Activated naive CD4-positive, alpha-beta T cell treated with anti-CD3 and anti-CD28 coated beads for 36 hours (primary cell): Measurements from ENCODE around the gene NHLRC2. TPM values are rescaled to one million over a fixed set of nuclear protein-coding genes. Genes with fewer than 3 reads are reported as not detected.
"Not testable (repeated sequence)": the region's sequence is repeated elsewhere in the genome, so short reads cannot be mapped to it uniquely, and the experiment has no call there.

Experiments
- CTCF ChIA-PET: fragments of 350-600 bp; sonication (Branson Sonifier 250); formaldehyde crosslinking; loops from one replicate; lab custom pipeline; 2021; ENCODE audit warnings: antibody characterized with exemption; lab: Charles Lee
- DNase-seq: peaks from one replicate; pipeline ENCODE4 v3.0.0-alpha.2; 2020
- H3K27ac Mint-ChIP-seq: one replicate; pipeline ENCODE4 v1.8.0; 2021; ENCODE audit warnings: mild to moderate bottlenecking, mixed read lengths
- H3K27me3 Mint-ChIP-seq: one replicate; pipeline ENCODE4 v1.8.0; 2021; ENCODE audit warnings: low read depth, mixed read lengths
- H3K36me3 Mint-ChIP-seq: one replicate; pipeline ENCODE4 v1.8.0; 2021; ENCODE audit warnings: low read depth, mixed read lengths
- H3K4me1 Mint-ChIP-seq: one replicate; pipeline ENCODE4 v1.8.0; 2021; ENCODE audit warnings: low read depth, mixed read lengths
- H3K4me3 Mint-ChIP-seq: one replicate; pipeline ENCODE4 v1.8.0; 2021; ENCODE audit warnings: mild to moderate bottlenecking, moderate library complexity, mixed read lengths
- H3K9me3 Mint-ChIP-seq: one replicate; pipeline ENCODE4 v1.8.0; 2021; ENCODE audit warnings: mixed read lengths
- intact Hi-C: fragments of 100-400 bp; cut with micrococcal nuclease; formaldehyde crosslinking; loops from one replicate; pipeline ENCODE4 v1.15.1; 2023
- total RNA-seq, 2 experiments: library from RNA; stranded (reverse); gene quantifications; one replicate each; pipeline ENCODE4 v1.2.3, GENCODE V29; 2021

NHLRC2 gene
- total RNA-seq, 2 experiments from 2014 or later, result 12.6 to 13.9 TPM

DNA sequence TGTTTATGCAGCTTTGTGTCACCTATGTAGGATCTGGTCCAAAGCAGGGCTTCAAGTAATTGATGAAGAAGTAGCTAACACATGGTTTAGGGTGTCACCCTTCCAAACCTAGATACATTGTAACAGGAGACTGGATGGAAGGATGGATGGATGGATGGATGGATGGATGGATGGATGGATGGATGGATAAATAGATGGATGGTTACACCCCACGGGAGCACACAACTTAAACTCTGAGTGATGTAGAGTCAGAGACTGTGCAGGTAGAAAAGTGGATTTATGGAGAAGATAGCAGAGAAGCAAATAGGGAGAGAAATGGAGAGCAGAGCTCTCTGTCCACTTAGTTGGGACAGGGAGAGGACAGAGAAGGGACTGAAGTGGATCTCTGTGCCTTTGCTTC lies 78.4 kb downstream of the NHLRC2 start:
- Mint-ChIP-seq H3K9me3 (no peaks in the 10 kb centered on the region), H3K4me1 (no peaks in the 10 kb centered on the region), H3K27ac (no peak overlapping the region), H3K4me3 (no peak overlapping the region), H3K27me3 (peaks cover 5% of the 10 kb centered on the region), H3K36me3 (no peaks in the 10 kb centered on the region)
- DNase-seq, result no peak
- intact Hi-C loops, result no loop called here
- CTCF ChIA-PET, result no interaction called here

DNA sequence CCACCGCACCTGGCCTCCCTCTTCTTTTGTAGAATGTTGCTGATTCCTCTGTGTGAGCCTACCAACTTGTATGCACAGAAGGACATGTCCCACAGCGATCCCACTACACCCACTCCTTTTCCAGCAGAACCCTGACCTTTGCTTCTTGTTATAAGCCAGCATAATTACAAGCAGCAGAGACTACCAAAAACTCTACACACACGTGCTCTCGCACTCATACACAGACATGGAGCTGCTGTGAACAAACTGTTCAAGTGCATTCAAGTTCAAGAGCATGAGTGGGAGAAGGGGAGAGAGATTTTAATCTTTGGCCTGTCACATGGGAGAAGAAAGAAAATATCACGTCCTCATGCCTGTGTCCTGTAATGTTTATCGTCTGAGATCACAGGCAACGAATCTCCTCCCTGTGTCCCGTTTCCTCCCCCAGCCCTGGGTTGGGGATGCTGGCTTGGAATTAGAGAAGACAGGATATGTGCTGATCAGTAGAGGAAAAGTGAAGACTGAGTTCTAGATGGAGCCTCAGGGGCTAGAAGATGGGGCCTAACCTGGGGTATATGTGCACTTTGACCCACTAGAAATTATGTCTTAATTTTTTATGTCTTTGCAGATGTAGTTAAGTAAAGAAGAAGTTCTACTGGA lies 79.6 kb downstream of the NHLRC2 start:
- Mint-ChIP-seq H3K9me3 (no peaks in the 10 kb centered on the region), H3K27me3 (peaks cover 5% of the 10 kb centered on the region), H3K4me3 (no peak overlapping the region), H3K27ac (no peak overlapping the region), H3K36me3 (no peaks in the 10 kb centered on the region), H3K4me1 (no peaks in the 10 kb centered on the region)
- intact Hi-C loops, result no loop called here
- CTCF ChIA-PET, result no interaction called here
- DNase-seq, result no peak

DNA sequence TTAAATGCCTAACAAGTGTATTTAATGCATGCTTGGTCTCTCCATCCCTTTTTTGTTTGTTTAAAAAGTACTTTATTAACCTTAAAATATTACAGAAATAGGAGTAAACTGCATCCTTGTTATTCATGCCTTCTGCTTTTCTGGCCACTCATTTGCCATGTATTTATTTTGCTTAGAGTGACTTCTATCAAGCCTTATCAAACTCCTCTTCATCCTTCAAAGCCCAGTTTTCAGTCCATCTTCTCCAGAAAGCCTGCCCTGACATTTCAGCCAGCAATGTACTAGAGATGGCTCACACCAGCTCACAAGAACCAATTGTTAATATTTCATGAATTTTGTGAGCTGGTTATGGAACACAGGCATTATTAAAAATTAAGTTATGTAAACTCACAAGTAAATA lies 82.8 kb downstream of the NHLRC2 start:
- no peaks in the 10 kb centered on the region for H3K36me3 Mint-ChIP-seq
- H3K9me3 Mint-ChIP-seq, result no peaks in the 10 kb centered on the region
- H3K27ac Mint-ChIP-seq, result no peak overlapping the region
- no peak for DNase-seq
- intact Hi-C loops, result no loop called here
- H3K4me3 Mint-ChIP-seq, result no peak overlapping the region
- CTCF ChIA-PET, result no interaction called here
- no peaks in the 10 kb centered on the region for H3K4me1 Mint-ChIP-seq
- no peaks in the 10 kb centered on the region for H3K27me3 Mint-ChIP-seq

DNA sequence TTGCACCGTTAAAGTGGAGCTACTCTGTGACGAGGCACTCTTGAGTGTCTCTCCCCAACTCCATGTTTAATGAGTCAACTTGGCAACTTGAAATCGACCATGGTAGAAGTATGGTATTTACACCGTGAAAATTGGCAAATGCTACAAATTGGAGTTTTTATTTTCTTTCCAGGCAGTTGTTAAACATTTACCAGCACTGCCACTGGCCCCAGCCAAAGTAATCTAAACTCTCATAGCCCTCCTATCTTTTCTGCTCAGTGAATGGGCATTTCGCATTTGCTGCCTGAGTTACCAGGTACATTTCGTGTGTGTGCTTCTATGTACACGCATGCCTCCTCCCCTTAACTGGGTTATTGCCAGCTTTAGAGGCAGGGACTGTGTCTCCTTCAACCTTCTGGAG lies 83.3 kb downstream of the NHLRC2 start:
- no peaks in the 10 kb centered on the region for H3K9me3 Mint-ChIP-seq
- no peaks in the 10 kb centered on the region for H3K36me3 Mint-ChIP-seq
- no peak overlapping the region for H3K4me3 Mint-ChIP-seq
- DNase-seq, result no peak
- H3K27me3 Mint-ChIP-seq, result no peaks in the 10 kb centered on the region
- intact Hi-C loops, result no loop called here
- CTCF ChIA-PET, result no interaction called here
- H3K4me1 Mint-ChIP-seq, result no peaks in the 10 kb centered on the region
- H3K27ac Mint-ChIP-seq, result no peak overlapping the region

DNA sequence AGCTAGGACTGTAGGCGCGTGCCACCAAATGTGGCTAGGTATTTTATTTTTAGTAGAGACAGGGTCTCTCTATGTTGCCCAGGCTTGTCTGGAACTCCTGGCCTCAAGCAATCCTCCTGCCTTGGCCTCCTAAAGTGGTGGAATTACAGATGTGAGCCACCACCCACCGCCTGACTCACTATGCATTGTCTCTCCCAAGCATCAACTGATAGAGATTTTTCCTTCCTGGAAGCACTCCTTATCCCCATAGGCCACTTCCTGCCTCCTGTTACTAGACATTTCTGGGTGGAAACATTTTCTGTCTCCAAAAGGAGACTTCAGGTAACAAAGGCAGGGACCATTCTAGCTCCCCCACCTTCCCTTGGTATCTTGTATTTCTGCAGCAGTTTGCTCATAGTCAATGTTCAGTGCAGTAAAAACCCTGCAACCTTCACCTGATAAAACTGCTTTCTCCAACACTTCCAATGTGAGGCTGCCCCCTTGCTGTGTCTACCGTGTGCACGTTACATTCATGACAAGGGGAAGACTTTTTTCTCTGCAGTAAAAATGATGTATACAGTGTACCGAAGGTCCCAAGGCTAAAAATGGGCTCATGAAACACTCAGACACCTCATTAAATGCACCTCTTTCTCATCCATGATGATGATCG lies 84.9 kb downstream of the NHLRC2 start:
- Mint-ChIP-seq H3K4me1 (no peaks in the 10 kb centered on the region), H3K36me3 (no peaks in the 10 kb centered on the region), H3K4me3 (no peak overlapping the region), H3K27me3 (no peaks in the 10 kb centered on the region), H3K27ac (no peak overlapping the region), H3K9me3 (no peaks in the 10 kb centered on the region)
- CTCF ChIA-PET, result interaction anchor here (0.7 kb wide), 1 partner anchor 215 kb away, joined by 3 read pairs; no protein-coding TSS in a partner anchor
- DNase-seq, result no peak
- intact Hi-C loops, result no loop called here

DNA sequence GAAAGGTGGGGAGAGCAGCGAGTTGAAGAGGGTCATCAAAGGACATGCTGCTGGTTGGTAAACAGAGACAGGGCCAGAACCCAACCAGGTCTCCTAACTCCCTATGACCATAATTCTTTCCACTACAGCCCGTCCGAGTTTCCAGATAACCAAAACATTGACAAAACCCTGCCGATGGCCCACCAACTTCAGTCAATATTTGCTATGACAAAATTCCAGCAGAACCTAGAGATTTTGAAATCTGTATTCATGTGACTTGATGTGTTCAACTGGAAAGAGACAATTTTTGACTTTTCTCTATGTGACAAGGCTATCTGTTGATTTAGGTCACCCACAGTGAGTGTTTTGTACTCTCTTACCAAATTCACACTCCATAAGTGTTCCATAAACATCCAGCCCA lies 86.7 kb downstream of the NHLRC2 start:
- Mint-ChIP-seq H3K9me3 (no peaks in the 10 kb centered on the region), H3K4me1 (no peaks in the 10 kb centered on the region), H3K27me3 (no peaks in the 10 kb centered on the region), H3K36me3 (no peaks in the 10 kb centered on the region), H3K4me3 (no peak overlapping the region), H3K27ac (no peak overlapping the region)
- intact Hi-C loops, result no loop called here
- CTCF ChIA-PET, result interaction anchor here (0.7 kb wide), 1 partner anchor 549 kb away, joined by 3 read pairs; no protein-coding TSS in a partner anchor
- no peak for DNase-seq

DNA sequence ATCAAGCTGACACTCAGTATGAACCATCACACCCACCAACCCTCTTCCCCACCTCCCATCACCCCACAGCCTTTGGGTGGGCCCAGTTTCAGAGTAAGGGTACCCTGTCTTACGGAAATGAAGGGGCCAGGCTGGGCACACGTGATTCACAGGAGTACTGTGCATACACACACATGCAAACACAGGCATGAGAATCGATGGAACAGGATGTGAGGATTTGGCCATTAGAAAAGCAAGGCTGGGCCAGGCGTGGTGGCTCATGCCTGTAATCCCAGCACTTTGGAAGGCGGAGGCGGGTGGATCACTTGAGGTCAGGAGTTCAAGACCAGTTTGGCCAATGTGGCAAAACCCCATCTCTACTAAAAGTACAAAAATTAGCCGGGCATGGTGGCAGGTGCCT lies 88.7 kb downstream of the NHLRC2 start:
- H3K4me1 Mint-ChIP-seq, H3K27me3 Mint-ChIP-seq, H3K27ac Mint-ChIP-seq, intact Hi-C loops, CTCF ChIA-PET, H3K4me3 Mint-ChIP-seq, DNase-seq, H3K36me3 Mint-ChIP-seq, H3K9me3 Mint-ChIP-seq: not testable (repeated sequence)

DNA sequence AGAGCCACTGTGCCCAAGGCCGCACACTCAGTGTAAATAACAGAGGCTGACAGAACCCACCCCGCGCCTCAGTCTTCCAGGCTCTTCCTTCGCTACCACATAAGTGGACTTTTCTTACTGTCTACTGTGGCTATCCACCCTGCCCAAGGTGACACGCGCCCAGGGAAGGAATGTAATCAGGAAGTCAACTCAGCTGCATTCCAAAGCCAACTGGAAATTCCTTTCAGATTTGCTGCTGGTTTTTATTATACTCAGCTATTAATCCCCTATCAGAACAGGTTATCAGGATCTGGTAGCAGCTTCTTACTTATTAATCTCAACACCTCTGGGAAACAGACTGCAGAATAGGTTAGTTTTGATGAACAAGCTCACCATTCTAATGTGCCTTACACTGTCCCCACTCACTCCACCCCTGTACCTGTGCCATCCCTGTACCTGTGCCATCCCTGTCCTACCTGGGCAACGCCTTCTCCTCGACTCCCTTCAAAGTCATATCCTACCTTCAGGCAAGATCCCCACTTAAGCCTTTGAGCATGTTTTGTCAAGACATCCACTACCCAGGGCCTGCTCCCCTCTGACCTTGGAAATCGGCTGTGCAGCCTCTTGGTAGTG lies 90.7 kb downstream of the NHLRC2 start:
- H3K9me3 Mint-ChIP-seq, result no peaks in the 10 kb centered on the region
- no peak overlapping the region for H3K4me3 Mint-ChIP-seq
- no peak for DNase-seq
- no peaks in the 10 kb centered on the region for H3K27me3 Mint-ChIP-seq
- H3K27ac Mint-ChIP-seq, result no peak overlapping the region
- no peaks in the 10 kb centered on the region for H3K36me3 Mint-ChIP-seq
- CTCF ChIA-PET, result interaction anchor here (1.2 kb wide), 1 partner anchor 146 kb away, joined by 3 read pairs; no protein-coding TSS in a partner anchor
- intact Hi-C loops, result no loop called here
- H3K4me1 Mint-ChIP-seq, result no peaks in the 10 kb centered on the region

DNA sequence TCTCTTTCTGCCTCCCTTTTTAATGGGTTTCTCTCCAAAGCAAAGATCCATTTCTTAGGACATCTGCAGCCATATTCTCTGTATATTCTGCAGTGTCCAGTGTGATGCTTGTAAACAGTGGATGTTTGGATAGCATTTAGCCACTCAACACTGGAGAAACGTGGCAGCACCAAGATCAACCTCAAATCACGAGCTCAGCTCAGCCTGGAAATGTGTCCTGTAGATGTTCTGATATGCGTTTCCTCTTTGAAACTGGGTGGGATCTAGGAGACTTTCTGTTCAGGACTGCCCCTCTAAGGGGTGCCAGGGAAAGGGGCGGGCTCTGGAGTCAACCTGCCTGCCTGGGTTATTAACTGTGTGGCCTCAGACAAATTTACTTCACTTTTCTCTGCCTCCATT lies 91.2 kb downstream of the NHLRC2 start:
- intact Hi-C loops, result no loop called here
- Mint-ChIP-seq H3K4me1 (no peaks in the 10 kb centered on the region), H3K27ac (no peak overlapping the region), H3K36me3 (no peaks in the 10 kb centered on the region), H3K4me3 (no peak overlapping the region), H3K27me3 (no peaks in the 10 kb centered on the region), H3K9me3 (no peaks in the 10 kb centered on the region)
- CTCF ChIA-PET, result no interaction called here
- no peak for DNase-seq

DNA sequence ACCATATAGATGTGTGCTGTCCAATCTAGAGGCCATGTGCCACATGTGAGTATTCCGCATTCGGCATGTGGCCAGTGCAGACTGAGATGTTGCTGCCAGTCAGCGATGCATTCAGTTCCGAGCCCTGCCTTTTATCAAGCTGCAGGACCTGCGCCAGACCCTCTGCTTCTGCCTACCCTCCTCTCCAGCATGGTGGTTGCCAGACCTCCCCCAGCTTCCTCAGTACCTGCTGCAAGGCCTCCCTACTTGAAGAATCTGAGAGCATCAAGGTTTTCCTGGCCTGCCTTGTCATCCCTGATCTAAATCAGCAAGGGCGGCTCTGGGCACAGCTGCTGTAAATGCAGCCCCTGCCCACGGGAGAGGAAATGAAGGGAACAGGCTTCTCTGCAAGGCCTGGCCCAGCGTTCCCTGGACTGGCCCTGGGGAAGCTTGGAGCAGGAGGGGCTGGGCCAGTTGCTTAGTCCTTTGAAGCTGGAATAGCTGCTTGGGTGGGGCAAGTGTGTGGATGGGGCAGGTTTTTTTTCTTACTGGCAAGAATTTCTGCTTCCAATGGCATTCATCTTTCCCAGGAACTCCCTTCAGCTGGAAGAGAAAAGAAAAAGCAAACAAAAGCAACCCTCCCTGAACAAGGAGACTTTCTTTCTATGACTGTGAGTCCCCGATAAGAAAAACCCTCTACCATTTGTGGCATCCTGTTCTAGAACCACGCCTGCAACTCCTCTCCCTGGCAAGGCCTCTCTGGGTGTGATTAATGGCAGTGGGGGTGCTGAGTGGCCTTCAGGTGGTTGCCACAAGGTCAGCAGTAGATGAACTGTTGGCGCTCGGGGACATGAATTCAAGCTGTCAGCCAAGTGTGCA lies 93.0 kb downstream of the NHLRC2 start:
- CTCF ChIA-PET, result no interaction called here
- Mint-ChIP-seq H3K27me3 (no peaks in the 10 kb centered on the region), H3K9me3 (no peaks in the 10 kb centered on the region), H3K4me1 (no peaks in the 10 kb centered on the region), H3K36me3 (no peaks in the 10 kb centered on the region), H3K4me3 (no peak overlapping the region), H3K27ac (no peak overlapping the region)
- intact Hi-C loops, result no loop called here
- DNase-seq, result peak; percentile 20

DNA sequence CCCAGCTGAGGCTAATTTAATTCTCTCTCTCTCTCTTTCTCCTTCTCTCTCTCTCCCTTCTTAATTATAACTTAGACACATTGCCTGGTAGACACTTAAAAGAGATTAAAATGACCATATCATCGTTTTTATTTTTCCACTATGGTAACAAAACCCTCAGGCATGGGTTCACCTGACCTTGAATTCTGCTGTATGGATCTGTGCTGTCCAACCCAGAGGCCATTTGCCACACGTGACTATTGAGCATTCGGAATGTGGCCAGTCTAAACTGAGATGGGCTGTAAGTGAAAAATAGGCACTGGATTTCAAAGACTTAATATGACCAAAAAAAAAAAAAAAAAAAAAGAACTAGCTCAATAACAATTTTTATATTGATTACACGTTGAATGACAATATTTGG lies 93.6 kb downstream of the NHLRC2 start:
- Mint-ChIP-seq H3K27me3 (no peaks in the 10 kb centered on the region), H3K36me3 (no peaks in the 10 kb centered on the region), H3K9me3 (no peaks in the 10 kb centered on the region), H3K4me3 (no peak overlapping the region), H3K27ac (no peak overlapping the region), H3K4me1 (no peaks in the 10 kb centered on the region)
- CTCF ChIA-PET, result no interaction called here
- intact Hi-C loops, result no loop called here
- DNase-seq, result no peak

DNA sequence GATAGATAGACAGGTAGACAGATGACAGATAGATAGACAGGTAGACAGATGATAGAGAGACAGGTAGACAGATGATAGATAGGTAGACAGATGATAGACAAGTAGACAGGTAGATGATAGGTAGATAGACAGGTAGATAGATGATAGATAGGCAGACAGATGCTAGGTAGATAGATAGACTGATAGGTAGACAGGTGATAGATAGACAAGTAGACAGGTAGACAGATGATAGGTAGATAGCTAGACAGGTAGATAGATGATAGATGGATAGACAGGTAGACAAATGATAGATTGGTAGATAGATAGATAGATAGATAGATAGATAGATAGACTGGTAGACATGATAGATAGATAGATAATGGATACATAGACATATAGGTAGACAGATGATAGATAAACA lies 95.8 kb downstream of the NHLRC2 start:
- Mint-ChIP-seq H3K4me3 (no peak overlapping the region), H3K27me3 (no peaks in the 10 kb centered on the region), H3K27ac (no peak overlapping the region), H3K36me3 (peaks cover 3% of the 10 kb centered on the region), H3K9me3 (peaks cover 5% of the 10 kb centered on the region), H3K4me1 (peaks cover 3% of the 10 kb centered on the region)
- no peak for DNase-seq
- CTCF ChIA-PET, result interaction anchor here (0.7 kb wide), 1 partner anchor 685 kb away, joined by 3 read pairs; no protein-coding TSS in a partner anchor
- intact Hi-C loops, result no loop called here
